ENCODE measurements around the gene NAV2.

Gene NAV2

DNA sequence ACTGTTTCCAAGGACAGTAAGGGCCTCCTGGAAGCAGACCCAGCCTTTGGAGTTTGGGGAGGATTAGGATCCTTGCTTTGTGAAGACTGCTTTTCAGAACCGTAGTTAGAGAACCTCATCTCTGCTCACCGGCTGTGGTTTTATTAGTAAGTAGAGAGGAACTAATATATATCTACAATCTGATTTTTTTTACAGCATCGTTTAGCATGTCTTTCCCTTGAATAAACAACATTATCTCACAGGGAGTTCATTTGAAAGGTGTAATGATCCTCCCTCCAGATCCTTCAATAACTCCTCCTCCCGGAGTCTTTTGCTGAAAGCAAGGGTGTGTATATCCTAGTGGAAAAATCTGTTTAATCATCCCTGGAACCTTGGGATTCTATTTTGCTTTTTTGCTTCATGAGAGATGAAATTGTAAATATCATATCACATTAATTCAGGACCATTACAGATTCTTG is 314.9 kb downstream of the NAV2 start:
- no peak for DNase-seq

DNA sequence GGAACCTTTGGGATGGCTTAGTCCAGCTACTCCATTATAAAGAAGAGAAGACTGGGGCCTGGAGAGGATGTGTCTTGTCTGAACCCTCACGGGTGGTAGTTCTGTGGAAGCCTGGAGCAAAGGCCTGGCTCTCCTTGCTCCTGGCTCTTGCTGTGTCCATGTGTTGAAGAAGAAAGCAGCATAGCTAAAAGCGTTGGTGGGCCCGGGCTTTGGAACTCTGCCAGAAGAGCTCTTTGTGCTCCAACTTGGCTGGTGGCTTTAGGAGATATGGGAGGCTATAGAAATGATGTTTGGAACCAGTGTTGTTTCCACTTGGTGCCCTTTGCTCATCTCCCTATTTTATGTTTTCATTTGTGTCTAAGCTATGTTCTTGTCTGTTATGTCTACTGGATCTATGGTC is 316.6 kb downstream of the NAV2 start:
- no peak for DNase-seq

DNA sequence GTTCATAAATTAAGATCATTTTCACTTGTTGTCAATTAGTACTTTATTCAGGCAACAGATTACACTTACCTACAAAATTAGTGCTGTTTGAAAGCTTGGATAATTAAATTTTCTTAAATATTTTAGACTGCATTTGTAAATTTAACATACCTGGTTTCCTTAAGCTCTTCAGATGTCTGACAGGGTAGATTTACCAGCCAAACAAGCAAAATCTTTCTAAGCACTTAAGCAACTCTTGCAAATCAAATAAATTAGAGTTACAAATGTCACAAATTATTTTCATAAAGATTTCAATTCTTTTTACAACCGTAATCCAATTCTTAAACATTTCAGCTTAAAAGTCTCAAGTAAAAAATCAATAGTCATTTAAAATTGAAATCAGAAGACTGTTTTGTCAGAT is 317.8 kb downstream of the NAV2 start:
- no peak for DNase-seq

DNA sequence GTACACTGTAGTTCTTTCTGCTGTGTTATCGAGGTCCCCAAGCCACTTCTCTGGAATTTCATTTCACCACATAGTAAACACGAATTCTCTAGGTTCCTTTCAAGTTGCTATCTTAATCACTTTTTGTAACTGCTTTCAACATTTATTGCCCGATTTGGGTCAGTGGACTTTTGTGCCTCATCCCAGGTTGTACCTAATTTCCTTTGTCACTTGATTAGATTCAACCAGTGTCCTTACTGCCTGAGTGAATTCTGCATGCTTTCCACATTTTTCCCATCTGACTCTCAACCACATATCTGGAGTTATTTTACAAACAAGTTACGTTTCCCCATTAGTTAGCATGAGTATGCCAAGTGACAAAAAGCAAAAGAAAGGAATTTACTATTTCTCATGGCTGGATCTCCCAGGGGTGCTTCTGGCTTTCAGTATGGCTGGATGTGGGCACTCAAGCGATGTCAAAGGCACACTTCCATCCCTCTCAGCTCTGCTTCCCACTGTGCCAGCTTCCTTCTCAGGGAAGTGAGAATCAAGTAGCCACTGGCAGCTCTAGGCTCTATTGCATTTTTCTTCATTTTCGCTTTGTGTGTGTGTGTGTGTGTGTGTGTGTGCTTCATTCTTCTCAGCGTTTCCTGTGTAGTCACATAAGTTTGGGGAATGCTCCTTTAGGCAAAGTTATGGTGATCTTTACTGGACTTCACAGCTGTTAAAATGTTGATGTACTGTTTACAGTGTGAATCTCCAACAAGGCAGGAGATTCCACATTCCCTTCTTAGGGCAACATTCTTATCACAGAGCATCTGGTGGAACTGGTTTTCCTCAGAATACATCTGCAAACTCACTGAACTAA is 318.7 kb downstream of the NAV2 start:
- no peak for DNase-seq

DNA sequence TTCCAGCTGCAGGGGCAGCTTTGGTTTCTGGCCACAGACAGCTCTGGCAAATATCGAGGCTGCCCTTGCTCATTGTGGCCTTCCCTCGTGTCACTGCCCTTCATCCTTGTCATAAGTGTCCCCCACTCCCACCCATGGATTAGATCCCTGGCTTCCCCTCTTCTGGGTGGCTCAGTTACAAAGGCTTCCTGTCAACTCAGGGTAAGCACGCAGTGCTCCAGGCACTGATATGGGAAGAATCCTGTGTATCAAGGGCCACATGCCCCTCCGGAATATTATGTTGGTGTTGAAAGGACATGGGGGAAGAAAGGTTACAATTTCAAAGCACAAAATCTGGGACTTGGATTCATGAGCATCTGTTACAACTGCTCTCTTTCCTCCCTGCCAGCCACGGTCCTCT is 319.5 kb downstream of the NAV2 start:
- no peak for DNase-seq

DNA sequence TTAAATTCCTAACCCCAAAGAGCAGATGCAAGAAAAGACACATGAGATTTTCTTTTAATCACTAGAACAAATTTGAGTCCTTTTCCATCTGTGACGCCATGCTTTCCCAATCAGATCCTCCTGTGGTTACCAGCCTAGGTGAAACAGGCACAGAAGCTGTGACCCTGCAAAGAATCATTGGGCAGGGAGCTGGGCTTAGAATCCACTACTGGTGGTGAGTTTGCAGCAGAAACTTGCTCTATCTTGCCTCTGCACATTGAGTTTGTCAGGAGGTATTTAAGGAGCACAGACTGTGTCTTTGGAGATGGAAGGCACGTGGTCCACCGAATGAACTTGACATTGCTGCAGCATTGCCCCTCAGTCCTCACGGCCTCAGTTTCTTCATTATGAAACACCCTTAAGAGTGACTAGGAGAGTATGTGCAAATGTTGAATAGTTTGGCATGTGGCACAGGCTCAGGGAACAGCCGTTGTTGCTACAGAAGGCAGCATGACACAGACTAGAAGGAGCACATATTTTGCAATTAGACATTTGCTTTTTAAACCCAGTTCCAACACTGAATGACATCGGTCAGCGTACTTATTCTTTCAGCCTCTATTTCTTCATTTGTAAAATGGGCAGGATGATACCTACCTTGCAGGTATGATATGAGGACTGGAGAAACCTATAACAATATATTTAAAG is 320.1 kb downstream of the NAV2 start:
- no peak for DNase-seq

DNA sequence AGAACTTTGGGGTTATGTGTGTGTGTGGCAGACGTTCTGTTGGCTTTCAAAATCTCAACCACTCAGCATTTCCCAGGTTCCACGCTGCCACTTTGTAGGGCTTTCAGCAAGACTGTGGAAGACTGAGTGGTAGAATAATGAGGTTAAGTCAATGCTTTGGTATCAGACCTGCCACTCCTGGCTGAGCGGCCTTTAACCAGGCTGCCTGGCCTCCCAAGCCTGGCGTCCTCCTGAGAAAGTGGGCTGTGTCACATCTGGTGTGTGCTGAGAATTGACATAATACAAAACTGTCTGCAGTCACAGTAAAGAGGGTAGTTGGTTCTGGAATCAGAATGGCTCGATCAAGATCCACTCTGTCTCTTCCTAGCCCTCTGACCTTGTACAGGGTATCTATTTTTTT is 321.2 kb downstream of the NAV2 start:
- DNase-seq, result no peak

DNA sequence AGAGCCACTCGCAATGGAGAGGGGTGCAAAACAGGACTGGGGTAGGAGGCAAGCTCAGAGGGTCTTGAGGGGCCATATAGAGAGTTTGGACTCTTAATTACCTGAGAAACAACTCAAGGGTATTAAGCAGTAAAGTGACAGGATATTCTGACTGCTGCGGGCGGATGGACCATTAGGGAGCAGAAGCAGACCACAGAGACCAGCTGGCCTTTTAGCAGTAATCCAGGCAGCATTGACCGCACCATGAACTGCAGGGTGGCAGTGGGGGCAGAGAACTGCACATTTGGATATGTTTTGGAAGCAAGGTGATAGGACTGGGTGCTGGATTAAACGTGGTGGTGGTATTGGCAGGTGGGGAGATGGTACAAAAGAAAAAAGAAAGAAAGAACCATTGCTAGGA is 322.3 kb downstream of the NAV2 start:
- DNase-seq, result no peak

DNA sequence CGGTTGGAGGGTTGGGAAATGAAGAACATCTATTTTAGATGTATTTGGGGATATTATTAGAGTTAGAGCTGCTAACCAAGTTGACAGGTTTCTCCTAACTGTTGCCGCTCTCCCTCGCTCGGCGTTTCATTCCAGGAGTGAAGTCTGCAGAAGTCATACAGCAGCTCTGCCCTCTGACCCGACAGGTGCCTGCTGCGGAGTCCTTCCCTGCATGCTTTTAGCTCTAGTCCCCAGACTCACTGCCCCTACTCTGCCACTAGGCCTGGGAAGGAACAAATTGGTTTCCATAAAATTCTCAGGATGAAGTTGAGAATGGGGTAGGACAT is 322.7 kb downstream of the NAV2 start:
- no peak for DNase-seq

DNA sequence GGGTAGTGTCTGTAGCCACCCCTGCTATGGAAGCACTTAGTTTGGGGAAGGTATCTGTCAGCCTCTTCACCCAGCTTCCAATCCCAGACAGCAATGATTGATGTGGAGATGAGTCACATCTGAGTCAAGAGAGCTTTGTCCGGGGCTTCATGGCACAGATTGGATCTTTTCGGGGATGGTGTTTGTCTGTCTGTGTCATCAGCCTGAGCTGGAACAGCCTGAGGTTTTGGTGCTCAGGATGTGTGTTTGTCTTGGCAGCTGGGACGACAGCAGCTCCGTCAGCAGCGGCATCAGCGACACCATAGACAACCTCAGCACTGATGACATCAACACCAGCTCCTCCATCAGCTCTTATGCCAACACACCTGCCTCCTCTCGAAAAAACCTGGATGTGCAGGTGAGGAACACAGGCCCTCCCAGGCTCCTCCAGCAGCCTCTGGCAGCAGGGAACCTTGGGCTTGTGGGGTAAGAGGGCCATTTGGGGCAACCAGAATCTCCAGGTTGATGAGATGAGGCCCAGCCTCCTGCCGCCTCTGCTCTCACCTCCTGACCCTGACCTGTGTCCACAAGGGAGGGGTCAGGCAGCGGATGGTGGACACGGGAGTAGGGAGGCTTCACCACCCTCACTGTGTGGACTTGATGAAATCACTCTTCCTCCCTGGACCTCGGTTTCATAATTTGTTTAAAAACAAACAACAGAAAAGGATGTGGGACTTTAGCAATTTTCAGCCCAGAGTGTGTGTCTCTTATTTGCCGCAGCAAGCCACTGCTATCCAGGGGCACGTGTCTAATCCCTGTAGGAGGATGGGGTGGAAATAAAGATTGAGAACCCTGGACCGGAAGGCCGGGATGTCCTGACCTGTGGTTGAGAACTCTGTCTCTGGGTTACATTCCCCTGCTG is 323.3 kb downstream of the NAV2 start:
- DNase-seq, result no peak

DNA sequence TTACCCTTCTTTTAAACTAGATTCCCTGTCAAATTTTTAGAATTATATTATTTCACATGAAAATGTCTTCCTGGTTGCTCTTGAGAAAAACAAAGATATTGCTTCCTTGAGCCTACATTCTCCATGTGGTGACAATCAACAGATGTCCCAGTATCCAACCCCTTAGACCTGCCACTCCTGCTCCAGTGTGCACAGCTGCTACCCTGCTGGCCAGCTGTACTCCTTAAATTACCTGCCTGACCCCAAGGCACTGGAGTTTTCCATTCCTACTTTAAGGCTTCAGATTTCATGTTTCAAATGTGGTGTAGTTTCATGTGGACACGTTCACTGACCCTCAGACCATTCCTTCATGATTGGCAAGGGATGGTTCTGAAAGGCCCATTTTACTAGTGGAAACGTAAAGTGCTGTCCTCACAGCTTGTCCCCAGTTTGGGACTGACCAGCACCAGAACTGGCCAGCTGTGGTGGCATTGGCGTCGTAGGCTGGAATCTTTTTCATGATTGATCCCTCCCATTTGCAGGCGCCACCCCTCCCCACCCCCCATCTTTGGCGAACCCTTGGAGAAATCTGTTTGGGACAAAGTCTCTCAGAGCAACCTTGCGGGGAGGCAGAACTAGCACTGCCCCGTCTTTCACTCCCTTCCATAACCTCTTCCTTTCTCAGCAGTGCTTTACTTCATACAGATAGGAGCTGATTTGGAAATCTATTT is 324.1 kb downstream of the NAV2 start:
- no peak for DNase-seq

DNA sequence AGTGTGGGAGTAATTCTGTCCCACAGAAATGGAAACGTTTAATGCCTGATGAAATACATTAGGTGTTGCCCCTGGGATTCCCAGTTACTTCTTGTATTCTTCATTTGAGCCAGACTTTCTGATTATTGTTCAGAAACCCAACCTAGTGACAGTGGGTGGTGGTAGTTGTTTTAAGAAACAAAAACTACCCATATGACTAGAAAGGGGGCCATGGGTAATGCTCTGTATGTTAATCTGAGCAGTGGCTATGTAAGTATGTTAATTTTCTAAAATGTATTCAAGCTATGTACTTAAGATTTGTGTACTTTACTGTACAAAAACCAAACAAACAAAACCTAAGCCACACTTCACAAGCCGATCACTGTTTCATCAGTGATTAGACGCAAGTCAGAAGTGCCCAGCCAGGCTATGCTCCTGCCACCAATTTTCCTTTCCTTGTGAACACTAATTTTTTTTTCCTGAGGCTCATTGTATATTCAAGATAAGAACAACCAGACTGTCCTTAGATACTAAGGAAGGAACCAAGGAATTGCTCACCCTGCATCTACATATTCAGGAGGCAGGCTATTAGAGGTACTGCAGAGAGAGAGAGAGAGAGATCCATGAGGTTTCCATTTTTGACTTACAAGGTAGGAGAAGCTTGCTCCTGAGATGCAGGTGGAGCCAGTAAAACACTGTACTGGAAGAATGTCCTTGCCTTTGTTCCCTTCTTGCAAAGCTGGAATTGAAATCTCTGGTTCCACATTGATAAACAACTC is 324.9 kb downstream of the NAV2 start:
- DNase-seq, result no peak

DNA sequence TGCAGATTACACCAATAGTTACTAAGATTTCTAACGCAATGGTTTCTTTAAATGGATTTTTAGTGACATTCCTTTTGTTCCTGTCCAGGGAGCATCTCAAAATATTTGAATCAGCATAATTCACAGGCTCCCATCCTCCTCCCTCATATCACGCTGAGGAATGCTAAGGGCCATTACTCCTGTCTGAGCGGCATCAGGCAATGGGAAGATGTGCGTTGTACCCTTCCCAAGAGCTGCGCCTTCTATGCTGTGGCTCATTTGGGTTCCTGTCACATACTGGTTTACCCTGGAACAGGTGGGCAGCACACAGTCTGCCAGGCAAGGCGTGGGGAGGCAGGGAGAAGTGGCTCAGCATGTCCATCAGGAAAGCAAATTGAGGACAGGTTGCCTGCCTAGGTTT is 325.8 kb downstream of the NAV2 start:
- no peak for DNase-seq

DNA sequence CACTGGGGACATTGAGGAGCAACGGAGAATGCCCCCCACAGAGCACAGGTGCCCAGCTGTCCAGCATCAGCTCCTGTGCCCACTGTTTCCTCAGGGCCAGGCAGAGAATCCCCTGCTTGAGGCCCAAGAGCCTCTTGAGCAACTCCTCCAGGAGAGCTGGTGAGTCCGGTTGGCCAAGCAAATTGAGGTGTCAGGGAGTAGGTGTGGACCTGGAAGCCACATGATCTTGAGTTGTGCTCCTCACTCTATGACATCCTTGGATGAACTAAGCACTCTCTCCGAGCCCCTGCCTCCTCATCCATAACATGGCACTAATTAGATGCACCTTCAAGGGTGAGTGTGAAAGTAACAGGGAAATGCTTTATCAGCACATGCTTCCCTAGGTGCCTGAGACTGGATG is 326.3 kb downstream of the NAV2 start:
- DNase-seq, result no peak

DNA sequence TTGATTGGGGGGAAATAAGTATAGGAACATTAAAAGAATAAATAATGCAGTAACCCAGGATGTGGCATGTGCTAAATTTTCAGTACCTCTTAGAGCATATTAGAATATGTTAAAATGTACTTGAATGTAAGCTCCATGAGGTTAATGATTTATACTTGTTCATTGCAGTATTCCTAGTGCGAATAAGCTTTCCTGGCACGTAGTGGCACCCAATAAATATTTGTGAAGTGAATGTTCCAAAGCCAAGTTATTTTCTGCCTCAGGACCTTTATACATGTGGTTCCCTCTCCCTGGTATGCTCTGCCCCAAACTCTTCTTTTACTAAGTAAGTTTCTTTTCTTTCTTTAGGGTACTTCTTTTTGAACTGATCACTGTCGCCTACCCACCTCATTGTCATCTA is 328.9 kb downstream of the NAV2 start:
- DNase-seq, result no peak

DNA sequence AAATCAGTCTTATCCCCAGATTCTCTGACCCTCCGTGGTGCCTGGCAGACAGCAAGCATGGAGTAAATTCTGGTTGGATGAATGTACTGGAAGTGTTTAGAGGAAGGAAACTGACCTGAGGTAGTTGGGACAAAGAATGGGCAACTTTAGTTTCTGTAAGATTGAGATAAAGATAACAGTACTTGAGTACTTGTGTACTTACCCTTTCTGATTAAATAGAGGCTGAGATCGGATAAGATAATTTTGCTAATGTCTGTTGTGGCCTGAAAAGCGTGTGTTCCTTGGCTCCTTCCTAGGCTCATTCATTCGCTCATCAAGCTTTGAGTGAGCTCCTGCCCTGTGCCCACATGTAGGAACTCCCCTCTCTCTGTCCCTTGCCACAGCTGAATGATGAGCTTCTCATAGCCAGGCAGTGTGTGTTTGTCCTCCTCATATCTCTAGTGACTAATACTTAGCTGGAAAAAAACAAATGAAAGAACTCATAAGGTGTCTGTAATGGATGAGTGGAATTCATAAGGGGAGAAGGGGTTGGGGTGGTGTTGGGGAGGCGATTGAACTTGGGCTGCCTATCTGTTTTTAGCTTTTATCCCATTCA is 329.5 kb downstream of the NAV2 start:
- no peak for DNase-seq

DNA sequence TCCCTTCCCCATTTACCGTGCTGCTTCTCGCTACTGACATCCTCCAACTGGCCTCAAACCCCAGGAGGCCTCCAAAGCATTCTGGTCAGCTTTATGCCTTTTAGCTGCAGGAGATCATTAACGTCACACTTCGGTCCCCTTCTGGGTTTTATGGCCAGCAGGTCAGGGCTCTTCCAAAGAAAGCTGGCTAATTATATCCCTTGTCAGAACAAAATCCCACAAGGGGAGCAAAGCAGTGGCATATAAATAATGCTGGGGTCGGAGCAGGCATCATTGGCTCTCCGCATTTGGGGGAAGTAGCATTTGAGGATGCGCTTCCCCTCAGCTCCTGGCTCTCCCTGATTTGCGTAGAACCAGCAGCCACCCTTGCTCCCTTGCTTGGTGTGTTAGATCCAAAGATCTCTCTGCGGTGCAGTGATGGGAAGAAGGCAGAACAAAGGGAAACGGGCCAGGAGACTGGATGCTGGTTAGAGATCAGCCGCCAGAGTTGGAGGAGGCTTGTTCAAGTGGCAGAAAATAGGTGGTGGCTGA is 330.2 kb downstream of the NAV2 start:
- no peak for DNase-seq

DNA sequence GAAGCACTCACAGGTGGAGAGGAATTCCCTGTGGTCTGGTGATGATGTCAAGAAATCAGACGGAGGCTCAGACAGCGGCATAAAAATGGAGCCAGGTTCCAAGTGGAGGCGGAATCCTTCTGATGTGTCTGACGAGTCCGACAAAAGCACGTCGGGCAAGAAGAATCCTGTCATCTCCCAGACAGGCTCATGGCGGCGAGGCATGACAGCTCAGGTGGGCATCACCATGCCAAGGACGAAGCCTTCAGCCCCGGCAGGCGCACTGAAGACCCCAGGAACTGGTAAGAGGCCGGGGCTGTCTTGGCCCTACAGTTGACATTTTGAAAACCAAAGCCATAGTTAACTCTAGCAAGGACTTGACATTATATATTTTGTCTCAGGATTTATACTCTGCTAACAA is 331.4 kb downstream of the NAV2 start:
- no peak for DNase-seq

DNA sequence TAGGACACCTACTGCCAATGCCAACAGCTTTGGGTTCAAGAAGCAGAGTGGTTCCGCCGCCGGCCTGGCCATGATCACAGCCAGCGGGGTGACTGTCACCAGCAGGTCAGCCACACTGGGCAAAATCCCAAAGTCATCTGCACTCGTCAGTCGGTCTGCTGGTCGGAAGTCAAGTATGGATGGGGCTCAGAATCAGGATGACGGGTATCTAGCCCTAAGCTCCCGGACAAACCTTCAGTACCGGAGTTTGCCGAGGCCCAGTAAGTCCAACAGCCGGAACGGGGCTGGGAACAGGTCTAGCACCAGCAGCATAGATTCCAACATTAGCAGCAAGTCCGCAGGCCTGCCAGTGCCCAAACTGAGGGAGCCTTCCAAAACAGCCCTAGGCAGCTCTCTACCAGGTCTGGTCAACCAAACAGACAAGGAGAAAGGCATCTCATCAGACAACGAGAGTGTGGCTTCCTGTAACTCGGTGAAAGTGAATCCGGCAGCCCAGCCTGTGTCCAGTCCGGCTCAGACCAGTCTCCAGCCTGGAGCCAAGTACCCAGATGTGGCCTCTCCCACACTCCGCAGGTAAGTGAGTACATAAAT is 332.6 kb downstream of the NAV2 start:
- DNase-seq, result no peak

DNA sequence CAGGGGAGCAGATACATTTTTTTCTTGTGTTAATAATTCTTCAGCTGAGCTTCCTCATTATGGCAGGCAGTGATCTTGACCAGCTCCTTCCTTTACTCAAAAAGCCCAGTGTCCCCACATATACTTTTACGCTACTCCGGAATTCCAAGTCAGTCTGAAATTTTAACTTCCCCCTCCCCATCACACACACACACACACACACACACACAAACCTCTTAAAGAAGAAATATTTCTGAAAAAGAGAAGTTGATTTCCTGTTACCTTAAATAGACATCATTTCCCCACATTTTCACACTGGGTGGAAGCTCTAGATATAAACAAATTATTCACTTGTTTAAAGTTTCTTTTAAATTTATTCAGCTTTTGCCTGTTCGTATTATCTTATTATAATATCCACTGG is 333.8 kb downstream of the NAV2 start:
- DNase-seq, result no peak
